VCaP (cell line): ENCODE results near the gene MAGEB4.

Experiments
- H3K27ac ChIP-seq: fragments of 450-650 bp; 2 replicates; pipeline ENCODE4 v1.5.1; 2017
- TF ChIP-seq, protein P1 (sequence below): fragments of 450-650 bp; conservative IDR thresholded peaks from 2 replicates; pipeline ENCODE4 v1.5.1; 2017; ENCODE audit warnings: mild to moderate bottlenecking, moderate library complexity

MAGEB4 gene

GRCh38 chrX:30259927-30260326 is 18.1 kb downstream of the MAGEB4 start:
- H3K27ac ChIP-seq, result no peak overlapping the region
- TF ChIP-seq, protein P1, sequence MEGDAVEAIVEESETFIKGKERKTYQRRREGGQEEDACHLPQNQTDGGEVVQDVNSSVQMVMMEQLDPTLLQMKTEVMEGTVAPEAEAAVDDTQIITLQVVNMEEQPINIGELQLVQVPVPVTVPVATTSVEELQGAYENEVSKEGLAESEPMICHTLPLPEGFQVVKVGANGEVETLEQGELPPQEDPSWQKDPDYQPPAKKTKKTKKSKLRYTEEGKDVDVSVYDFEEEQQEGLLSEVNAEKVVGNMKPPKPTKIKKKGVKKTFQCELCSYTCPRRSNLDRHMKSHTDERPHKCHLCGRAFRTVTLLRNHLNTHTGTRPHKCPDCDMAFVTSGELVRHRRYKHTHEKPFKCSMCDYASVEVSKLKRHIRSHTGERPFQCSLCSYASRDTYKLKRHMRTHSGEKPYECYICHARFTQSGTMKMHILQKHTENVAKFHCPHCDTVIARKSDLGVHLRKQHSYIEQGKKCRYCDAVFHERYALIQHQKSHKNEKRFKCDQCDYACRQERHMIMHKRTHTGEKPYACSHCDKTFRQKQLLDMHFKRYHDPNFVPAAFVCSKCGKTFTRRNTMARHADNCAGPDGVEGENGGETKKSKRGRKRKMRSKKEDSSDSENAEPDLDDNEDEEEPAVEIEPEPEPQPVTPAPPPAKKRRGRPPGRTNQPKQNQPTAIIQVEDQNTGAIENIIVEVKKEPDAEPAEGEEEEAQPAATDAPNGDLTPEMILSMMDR, result no peak

- no peak overlapping the region for H3K27ac ChIP-seq
- TF ChIP-seq, protein P1, result no peak
Observed at GRCh38 chrX:30261012-30261411, 19.2 kb downstream of the MAGEB4 start.

- TF ChIP-seq, protein P1, result no peak
- no peak overlapping the region for H3K27ac ChIP-seq
Observed at GRCh38 chrX:30262763-30263162, 21.0 kb downstream of the MAGEB4 start.

GRCh38 chrX:30270639-30271038 is 28.8 kb downstream of the MAGEB4 start:
- no peak overlapping the region for H3K27ac ChIP-seq
- TF ChIP-seq, protein P1, result no peak

DNA sequence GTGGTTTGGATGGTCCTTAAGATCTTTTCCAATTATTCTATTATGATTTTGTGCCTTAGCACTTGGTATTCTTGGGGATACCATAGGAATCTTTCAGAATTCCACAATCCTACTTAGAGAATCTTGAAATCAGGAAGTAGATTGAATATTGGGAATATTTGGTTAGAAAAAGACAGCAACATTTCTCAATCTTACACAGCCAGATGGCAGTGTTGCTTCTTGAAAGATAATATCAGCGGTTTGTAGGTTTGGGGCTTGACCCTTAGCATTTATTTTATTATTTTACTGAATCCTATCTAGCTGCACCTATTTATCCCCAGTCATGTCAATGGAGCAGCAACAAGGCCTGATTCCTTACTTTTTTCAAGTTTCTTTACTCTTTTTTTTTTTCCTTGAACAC is 33.7 kb downstream of the MAGEB4 start:
- H3K27ac ChIP-seq, result no peak overlapping the region
- TF ChIP-seq, protein P1, result peak; percentile 59

- H3K27ac ChIP-seq, result no peak overlapping the region
- TF ChIP-seq, protein P1, result no peak
Observed at GRCh38 chrX:30278365-30278764, 36.6 kb downstream of the MAGEB4 start.

DNA sequence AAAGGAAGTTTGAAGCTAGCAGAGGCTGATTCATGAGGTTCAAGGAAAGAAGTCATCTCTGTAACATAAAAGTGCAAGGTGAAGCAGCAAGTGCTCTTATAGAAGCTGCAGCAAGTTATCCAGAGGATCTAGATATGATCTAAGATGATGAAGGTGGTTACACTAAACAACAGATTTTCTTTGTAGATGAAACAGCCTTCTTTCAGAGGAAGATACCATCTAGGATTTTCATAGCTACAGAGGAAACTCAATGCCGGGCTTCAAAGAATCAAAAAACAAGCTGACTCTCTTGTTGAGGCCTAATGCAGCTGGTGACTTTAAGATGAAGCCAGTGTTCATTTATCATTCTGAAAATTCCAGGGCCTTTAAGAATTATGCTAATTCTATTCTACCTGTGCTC is 38.6 kb downstream of the MAGEB4 start:
- TF ChIP-seq, protein P1, result no peak
- no peak overlapping the region for H3K27ac ChIP-seq

DNA sequence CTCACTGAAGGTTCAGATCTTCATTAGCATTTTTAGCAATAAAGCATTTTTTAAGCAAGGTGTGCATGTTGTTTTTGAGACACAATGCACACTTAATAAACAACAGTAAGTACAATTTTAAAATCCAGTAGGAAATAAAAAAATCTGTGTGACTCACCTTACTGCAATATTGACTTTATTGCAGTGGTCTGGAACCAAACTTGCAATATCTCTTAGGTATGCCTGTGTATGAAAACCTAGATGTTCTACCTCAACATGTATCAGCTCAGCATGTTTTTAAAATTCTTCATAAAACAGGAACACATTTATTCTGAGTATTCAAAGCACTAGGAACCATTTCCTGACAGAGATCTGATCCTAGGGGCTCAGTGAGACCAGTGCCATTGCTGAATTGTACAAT is 40.7 kb downstream of the MAGEB4 start:
- TF ChIP-seq, protein P1, result no peak
- no peak overlapping the region for H3K27ac ChIP-seq
